ENCODE results near the gene SPATS2L. TPM values are rescaled to one million over a fixed set of nuclear protein-coding genes. Genes with fewer than 3 reads are reported as not detected.

The SPATS2L gene
- total and polyA plus RNA-seq, 2 of the 13 experiments (the other 11 are each of a cell fraction or from before 2014, with no cell fraction given) = 154 to 212 TPM

- TF ChIP-seq, protein P1, sequence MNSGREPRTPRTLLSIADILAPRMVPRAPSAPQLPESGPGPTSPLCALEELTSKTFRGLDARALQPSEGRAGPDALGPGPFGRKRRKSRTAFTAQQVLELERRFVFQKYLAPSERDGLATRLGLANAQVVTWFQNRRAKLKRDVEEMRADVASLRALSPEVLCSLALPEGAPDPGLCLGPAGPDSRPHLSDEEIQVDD (CRISPR knock-in tag; IDR thresholded peaks at IDR 0.05; ENCODE audit: borderline replicate concordance) = no peak
- TF ChIP-seq RFX5 (IDR thresholded peaks at IDR 0.05; ENCODE audit: low read depth, low read length) = no peak
- peak; percentile 14; the same call in 1 of the 2 replicates for TF ChIP-seq ZNF792 (CRISPR knock-in tag; IDR thresholded peaks at IDR 0.05)
- TF ChIP-seq, protein P2, sequence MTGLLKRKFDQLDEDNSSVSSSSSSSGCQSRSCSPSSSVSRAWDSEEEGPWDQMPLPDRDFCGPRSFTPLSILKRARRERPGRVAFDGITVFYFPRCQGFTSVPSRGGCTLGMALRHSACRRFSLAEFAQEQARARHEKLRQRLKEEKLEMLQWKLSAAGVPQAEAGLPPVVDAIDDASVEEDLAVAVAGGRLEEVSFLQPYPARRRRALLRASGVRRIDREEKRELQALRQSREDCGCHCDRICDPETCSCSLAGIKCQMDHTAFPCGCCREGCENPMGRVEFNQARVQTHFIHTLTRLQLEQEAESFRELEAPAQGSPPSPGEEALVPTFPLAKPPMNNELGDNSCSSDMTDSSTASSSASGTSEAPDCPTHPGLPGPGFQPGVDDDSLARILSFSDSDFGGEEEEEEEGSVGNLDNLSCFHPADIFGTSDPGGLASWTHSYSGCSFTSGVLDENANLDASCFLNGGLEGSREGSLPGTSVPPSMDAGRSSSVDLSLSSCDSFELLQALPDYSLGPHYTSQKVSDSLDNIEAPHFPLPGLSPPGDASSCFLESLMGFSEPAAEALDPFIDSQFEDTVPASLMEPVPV (CRISPR knock-in tag; IDR thresholded peaks at IDR 0.05) = no peak
- peak; percentile 79; the same call in 1 of the 2 replicates for TF ChIP-seq ZNF580 (CRISPR knock-in tag; IDR thresholded peaks at IDR 0.05; ENCODE audit: borderline replicate concordance, low read depth)
- TF ChIP-seq ZNF577 (CRISPR knock-in tag; IDR thresholded peaks at IDR 0.05; ENCODE audit: borderline replicate concordance, low read depth) = no peak
- peak; percentile 69; the same call in 1 of the 2 replicates for TF ChIP-seq TARDBP (CRISPR knock-in tag; IDR thresholded peaks at IDR 0.05)
- TF ChIP-seq TFDP1 (CRISPR knock-in tag; IDR thresholded peaks at IDR 0.05; ENCODE audit: borderline replicate concordance) = peak; percentile 33; the same call in 1 of the 2 replicates
- peak; percentile 50; the same call in 1 of the 2 replicates for TF ChIP-seq DMAP1 (CRISPR knock-in tag; IDR thresholded peaks at IDR 0.05)
- TF ChIP-seq ZNF672 (CRISPR knock-in tag; IDR thresholded peaks at IDR 0.05) = no peak
- TF ChIP-seq MXD4 (CRISPR knock-in tag; IDR thresholded peaks at IDR 0.05) = peak; percentile 18; the same call in 1 of the 2 replicates
- TF ChIP-seq MEF2D (CRISPR knock-in tag; IDR thresholded peaks at IDR 0.05) = peak; percentile 49; the same call in 1 of the 2 replicates
- TF ChIP-seq PHF5A (CRISPR knock-in tag; IDR thresholded peaks at IDR 0.05; ENCODE audit: low read depth, unreplicated experiment) = peak; percentile 10
- TF ChIP-seq ISL2 (CRISPR knock-in tag; IDR thresholded peaks at IDR 0.05) = peak; percentile 98
- no peak for TF ChIP-seq RBM39 (IDR thresholded peaks at IDR 0.05; ENCODE audit: low read depth, low read length, poor library complexity, severe bottlenecking)
- TF ChIP-seq HDAC1 (CRISPR knock-in tag; IDR thresholded peaks at IDR 0.05) = peak; percentile 62
- peak; percentile 42; the same call in 1 of the 2 replicates for TF ChIP-seq ZNF543 (CRISPR knock-in tag; IDR thresholded peaks at IDR 0.05)
These were observed 15.5 kb downstream of the SPATS2L start (continued) for GRCh38 chr2:200321780-200322534.
